Panc1 (cell line): ENCODE data around the gene SAMD4B. TPM values are rescaled to one million over a fixed set of nuclear protein-coding genes. Genes with fewer than 3 reads are reported as not detected.

Experiments used
- ATAC-seq: fragments of 200-7000 bp; cut with Tn5 transposase; 2 replicates; pipeline ENCODE4 v1.9.1; 2020; ENCODE audit warnings: mild to moderate bottlenecking, moderate library complexity
- BruUV-seq: library from RNA; stranded (reverse); fragments of 400-500 nt; replicated peaks from 2 replicates; lab custom pipeline; 2021; lab: Mats Ljungman, UMichigan
- CTCF ChIA-PET: fragments of 300-600 bp; sonication (Branson Sonifier 250); formaldehyde crosslinking; loops from one replicate; lab custom pipeline; 2022; ENCODE audit warnings: antibody characterized with exemption; lab: Charles Lee
- POLR2A ChIA-PET: fragments of 300-600 bp; sonication (Branson Sonifier 250); formaldehyde crosslinking; loops from one replicate; lab custom pipeline; 2022; ENCODE audit warnings: antibody characterized with exemption; lab: Charles Lee
- DNase-seq: peaks from one replicate; pipeline ENCODE4 v3.0.0-alpha.2; 2010; ENCODE audit warnings: low read depth, low spot score
- H3K27ac ChIP-seq: 2 replicates; pipeline ENCODE4 v1.5.1; 2011; ENCODE audit warnings: mild to moderate bottlenecking, low read length, inconsistent platforms
- H3K27me3 ChIP-seq: fragments of 200-500 bp; sonication (Bioruptor generic); 2 replicates; pipeline ENCODE4 v1.6.0; 2014; ENCODE audit warnings: low read length, inconsistent platforms; ENCODE audit not compliant: control insufficient read depth, insufficient read depth
- H3K36me3 ChIP-seq: fragments of 200-500 bp; sonication (Bioruptor generic); 2 replicates; pipeline ENCODE4 v1.5.1; 2014; ENCODE audit warnings: inconsistent platforms, mild to moderate bottlenecking, low read length, moderate library complexity; ENCODE audit not compliant: control insufficient read depth, insufficient read depth
- H3K4me1 ChIP-seq: 2 replicates; pipeline ENCODE4 v1.5.1; 2011; ENCODE audit warnings: inconsistent platforms, mild to moderate bottlenecking, low read length, moderate library complexity; ENCODE audit not compliant: control insufficient read depth, insufficient read depth
- H3K4me3 ChIP-seq, 2 experiments: 2 replicates each; pipeline ENCODE4 v1.5.1; 2011 to 2012; ENCODE audit warnings: low read depth in 2 of 2, low read length in 2 of 2, mild to moderate bottlenecking in 2 of 2, inconsistent platforms in 1 of 2, moderate library complexity in 1 of 2
- H3K9me3 ChIP-seq: fragments of 200-500 bp; sonication (Bioruptor generic); 2 replicates; pipeline ENCODE4 v1.5.1; 2014; ENCODE audit warnings: low read depth, mild to moderate bottlenecking, inconsistent platforms, low read length, moderate library complexity; ENCODE audit not compliant: control insufficient read depth, insufficient read depth
- CTCF ChIP-seq: fragments of 450-650 bp; IDR thresholded peaks from 2 replicates; pipeline ENCODE4 v1.5.1; 2017; ENCODE audit warnings: mild to moderate bottlenecking
- POLR2AphosphoS5 ChIP-seq: IDR thresholded peaks from 2 replicates; pipeline ENCODE4 v1.6.1; 2012; ENCODE audit warnings: mild to moderate bottlenecking, low read depth, low read length, moderate library complexity
- REST ChIP-seq, 2 experiments: IDR thresholded peaks; 2 replicates each; pipeline ENCODE4 v1.6.1; 2011 to 2012; ENCODE audit warnings: low read depth in 2 of 2, control low read depth in 1 of 2, low read length in 1 of 2, mild to moderate bottlenecking in 1 of 2, moderate library complexity in 1 of 2; ENCODE audit not compliant: insufficient read depth in 1 of 2
- SIN3A ChIP-seq: IDR thresholded peaks from 2 replicates; pipeline ENCODE4 v1.6.1; 2012; ENCODE audit warnings: low read depth, mild to moderate bottlenecking, low read length, moderate library complexity, borderline replicate concordance; ENCODE audit not compliant: insufficient read depth
- TCF7L2 ChIP-seq: IDR thresholded peaks from 2 replicates; pipeline ENCODE4 v1.6.1; 2011; ENCODE audit warnings: mild to moderate bottlenecking, low read depth, low read length, inconsistent platforms
- in situ Hi-C: cut with HindIII; loops from 2 replicates; pipeline ENCODE4 v1.10.0; 2016; ENCODE audit warnings: low sequenced_read_pairs, low pct_unique_long_range_greater_than_20kb
- intact Hi-C: fragments of 100-400 bp; cut with micrococcal nuclease; formaldehyde crosslinking; loops from one replicate; pipeline ENCODE4 v1.10.0; 2022; ENCODE audit not compliant: unreplicated experiment
- microRNA-seq: library from miRNA; unstranded; fragments of <30 nt; microRNA quantifications from one replicate; pipeline ENCODE4 v1.1.0, GENCODE V29; 2020; ENCODE audit not compliant: unreplicated experiment
- total RNA-seq: library from RNA; stranded (reverse); gene quantifications from one replicate; pipeline ENCODE4 v1.2.1, GENCODE V29; 2021; ENCODE audit not compliant: unreplicated experiment

Gene SAMD4B
- total RNA-seq, 1 experiment from 2014 or later: 1,339 TPM

DNA sequence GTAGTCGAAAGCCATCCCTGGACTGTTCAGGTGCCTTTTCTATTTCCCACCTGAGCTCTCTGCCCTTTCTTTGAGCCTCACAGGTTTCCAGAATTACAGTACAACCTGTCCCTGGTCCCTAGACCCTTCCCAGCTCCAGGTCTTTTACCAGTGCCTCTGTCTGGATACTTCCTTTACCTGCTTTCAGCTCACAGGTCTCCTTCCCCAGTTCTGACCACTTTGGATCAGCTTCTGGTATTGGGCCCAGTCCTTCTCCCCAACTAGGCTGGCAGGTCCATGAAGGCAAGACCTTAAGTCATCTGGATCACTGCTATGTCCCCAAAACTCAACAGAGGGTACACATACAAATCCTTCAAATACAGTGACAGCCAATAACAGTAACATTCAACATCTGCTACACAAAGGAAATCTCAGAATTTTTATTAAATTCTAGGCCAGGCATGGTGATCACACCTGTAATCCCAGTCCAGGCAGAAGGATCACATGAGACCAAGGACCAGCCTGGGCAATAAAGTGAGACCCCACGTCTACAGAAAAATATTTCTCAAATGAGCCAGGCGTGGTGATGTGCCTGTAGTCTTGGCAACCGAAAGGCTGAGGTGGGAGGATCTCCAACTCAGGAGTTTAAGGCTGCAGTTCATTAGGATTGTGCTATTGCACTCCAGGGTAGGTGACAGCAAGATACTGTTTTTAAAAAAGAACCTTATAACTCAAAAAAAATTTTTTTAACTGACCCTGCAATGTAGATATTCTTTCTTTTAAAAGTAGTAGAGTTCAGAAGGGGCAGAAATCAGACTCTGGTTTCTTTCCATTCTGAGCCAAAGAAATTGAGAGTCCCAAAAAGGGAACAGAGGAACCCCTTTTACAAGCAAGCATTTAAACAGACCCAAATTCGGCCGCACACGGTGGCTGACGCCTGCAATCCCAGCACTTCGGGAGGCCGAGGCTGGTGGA lies 92.2 kb downstream of the SAMD4B start:
- CTCF ChIA-PET: interaction anchor here (1.1 to 1.8 kb wide), 18 partner anchors 8 to 117 kb away, joined by 3 to 34 read pairs (median 10); partner anchors contain the start of genes EID2B, MED29, PAF1 and PLEKHG2
- no TSS peak for BruUV-seq
- Histone ChIP-seq H3K9me3 (no peaks in the 10 kb centered on the region), H3K36me3 (peaks cover 27% of the 10 kb centered on the region), H3K4me3 (peak overlapping the region; percentile 29 to 58), H3K4me1 (peaks cover 79% of the 10 kb centered on the region), H3K27me3 (no peaks in the 10 kb centered on the region), H3K27ac (peak overlapping the region; percentile 84)
- POLR2A ChIA-PET: interaction anchor here (0.5 to 5.9 kb wide), 43 partner anchors 8 to 871 kb away, joined by 3 to 524 read pairs (median 22); partner anchors contain the start of genes DLL3, DYRK1B, EID2 and EID2B
- in situ Hi-C loops: no loop called here
- intact Hi-C loops: no loop called here
- ATAC-seq (no peak), DNase-seq (no peak)
- TF ChIP-seq POLR2AphosphoS5 (no peak), CTCF (no peak), REST (IDR thresholded peaks at IDR 0.05; ENCODE audit: insufficient read depth in 1 of 2, low read depth in 2 of 2, low read length in 1 of 2) (no peak), SIN3A (no peak), TCF7L2 (no peak)

Small RNAs within 50 kb of the gene (microRNA-seq; reads per million reads assigned to microRNA genes)
- not detected for gene MIR4530

Other genes starting within 250 kb of the SAMD4B start
- 311 TPM for gene PAK4, start 216.6 kb upstream of the SAMD4B start, total RNA-seq
- gene NCCRP1, start 145.5 kb upstream of the SAMD4B start, total RNA-seq: 0.46 TPM
- 0.33 TPM for gene SYCN, start 138.2 kb upstream of the SAMD4B start, total RNA-seq
- gene IFNL3, start 97.4 kb upstream of the SAMD4B start, total RNA-seq: not detected
- gene IFNL4, start 93.6 kb upstream of the SAMD4B start, total RNA-seq: not detected
- gene IFNL2, start 74.0 kb upstream of the SAMD4B start, total RNA-seq: 0.33 TPM
- gene IFNL1, start 46.0 kb upstream of the SAMD4B start, total RNA-seq: 0.57 TPM
- gene LRFN1, start 21.6 kb upstream of the SAMD4B start, total RNA-seq: 15.2 TPM
- gene GMFG, start 6.4 kb upstream of the SAMD4B start, total RNA-seq: 3.7 TPM
- 901 TPM for gene PAF1, start 48.7 kb downstream of the SAMD4B start, total RNA-seq
- gene MED29, start 49.0 kb downstream of the SAMD4B start, total RNA-seq: 739 TPM
- 414 TPM for gene ZFP36, start 64.4 kb downstream of the SAMD4B start, total RNA-seq
- 1,988 TPM for gene PLEKHG2, start 70.2 kb downstream of the SAMD4B start, total RNA-seq
- 27,832 TPM for gene RPS16, start 93.5 kb downstream of the SAMD4B start, total RNA-seq
- gene SUPT5H, start 103.2 kb downstream of the SAMD4B start, total RNA-seq: 1,614 TPM
- 1,837 TPM for gene TIMM50, start 138.4 kb downstream of the SAMD4B start, total RNA-seq
- gene DLL3, start 156.5 kb downstream of the SAMD4B start, total RNA-seq: 76.9 TPM
- 0.80 TPM for gene SELENOV, start 172.7 kb downstream of the SAMD4B start, total RNA-seq
- gene EID2B, start 190.4 kb downstream of the SAMD4B start, total RNA-seq: 37.7 TPM
- 163 TPM for gene EID2, start 197.7 kb downstream of the SAMD4B start, total RNA-seq